ENCODE data around the gene HPD.

The HPD gene

DNA sequence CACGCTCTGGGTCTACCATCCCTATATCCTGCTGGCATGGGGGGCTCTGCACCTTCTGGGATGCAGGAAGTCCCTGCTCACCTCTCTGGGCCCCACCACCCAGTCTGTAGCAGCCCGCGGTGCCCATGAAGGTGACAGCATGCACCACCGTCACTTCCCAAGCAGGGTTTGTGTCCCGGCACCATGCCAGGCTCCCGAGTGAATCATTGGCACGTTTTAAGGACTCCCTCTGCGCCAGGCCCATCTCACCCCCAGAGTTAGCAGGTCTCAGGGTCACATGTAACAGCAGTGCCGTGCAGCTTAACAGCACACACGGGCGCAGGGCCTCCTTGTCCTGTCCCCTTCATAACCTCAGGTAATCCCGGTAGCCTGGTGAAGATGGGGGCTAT, 34.9 kb downstream of the HPD start:
- DNase-seq (no peak), ATAC-seq (ENCODE audit: insufficient read depth, low read depth) (no peak)
- H3K9me3 ChIP-seq (ENCODE audit: insufficient read depth, low read length, severe bottlenecking), result no peaks in the 10 kb centered on the region
- H4K20me1 ChIP-seq (ENCODE audit: insufficient read depth, low read length), result peaks cover 34% of the 10 kb centered on the region
- H3K4me1 ChIP-seq (ENCODE audit: insufficient read depth, low read length), result no peaks in the 10 kb centered on the region
- peaks cover 16% of the 10 kb centered on the region for H3K79me2 ChIP-seq (ENCODE audit: insufficient read depth, low read length)
- H3K27me3 ChIP-seq (ENCODE audit: insufficient read depth, low read length, poor library complexity), result no peaks in the 10 kb centered on the region
- no peak overlapping the region for H2AFZ ChIP-seq (ENCODE audit: low read depth, low read length)
- no peak overlapping the region for H3K27ac ChIP-seq (ENCODE audit: low read length)
- no peak overlapping the region for H3K4me2 ChIP-seq (ENCODE audit: insufficient read depth, low read length)
- no peak overlapping the region for H3K9ac ChIP-seq (ENCODE audit: low read depth, low read length)
- TF ChIP-seq EZH2 (IDR thresholded peaks at IDR 0.05; ENCODE audit: borderline replicate concordance, low read depth, low read length, severe bottlenecking), result no peak
- TF ChIP-seq, protein P1, sequence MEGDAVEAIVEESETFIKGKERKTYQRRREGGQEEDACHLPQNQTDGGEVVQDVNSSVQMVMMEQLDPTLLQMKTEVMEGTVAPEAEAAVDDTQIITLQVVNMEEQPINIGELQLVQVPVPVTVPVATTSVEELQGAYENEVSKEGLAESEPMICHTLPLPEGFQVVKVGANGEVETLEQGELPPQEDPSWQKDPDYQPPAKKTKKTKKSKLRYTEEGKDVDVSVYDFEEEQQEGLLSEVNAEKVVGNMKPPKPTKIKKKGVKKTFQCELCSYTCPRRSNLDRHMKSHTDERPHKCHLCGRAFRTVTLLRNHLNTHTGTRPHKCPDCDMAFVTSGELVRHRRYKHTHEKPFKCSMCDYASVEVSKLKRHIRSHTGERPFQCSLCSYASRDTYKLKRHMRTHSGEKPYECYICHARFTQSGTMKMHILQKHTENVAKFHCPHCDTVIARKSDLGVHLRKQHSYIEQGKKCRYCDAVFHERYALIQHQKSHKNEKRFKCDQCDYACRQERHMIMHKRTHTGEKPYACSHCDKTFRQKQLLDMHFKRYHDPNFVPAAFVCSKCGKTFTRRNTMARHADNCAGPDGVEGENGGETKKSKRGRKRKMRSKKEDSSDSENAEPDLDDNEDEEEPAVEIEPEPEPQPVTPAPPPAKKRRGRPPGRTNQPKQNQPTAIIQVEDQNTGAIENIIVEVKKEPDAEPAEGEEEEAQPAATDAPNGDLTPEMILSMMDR (IDR thresholded peaks at IDR 0.05; ENCODE audit: borderline replicate concordance, extremely low read depth, low read length, poor library complexity, severe bottlenecking), result no peak
- H3K36me3 ChIP-seq (ENCODE audit: insufficient read depth, low read length), result peaks cover 92% of the 10 kb centered on the region
- H3K4me3 ChIP-seq (ENCODE audit: low read depth in 1 of 2, low read length in 2 of 2), result no peak overlapping the region

DNA sequence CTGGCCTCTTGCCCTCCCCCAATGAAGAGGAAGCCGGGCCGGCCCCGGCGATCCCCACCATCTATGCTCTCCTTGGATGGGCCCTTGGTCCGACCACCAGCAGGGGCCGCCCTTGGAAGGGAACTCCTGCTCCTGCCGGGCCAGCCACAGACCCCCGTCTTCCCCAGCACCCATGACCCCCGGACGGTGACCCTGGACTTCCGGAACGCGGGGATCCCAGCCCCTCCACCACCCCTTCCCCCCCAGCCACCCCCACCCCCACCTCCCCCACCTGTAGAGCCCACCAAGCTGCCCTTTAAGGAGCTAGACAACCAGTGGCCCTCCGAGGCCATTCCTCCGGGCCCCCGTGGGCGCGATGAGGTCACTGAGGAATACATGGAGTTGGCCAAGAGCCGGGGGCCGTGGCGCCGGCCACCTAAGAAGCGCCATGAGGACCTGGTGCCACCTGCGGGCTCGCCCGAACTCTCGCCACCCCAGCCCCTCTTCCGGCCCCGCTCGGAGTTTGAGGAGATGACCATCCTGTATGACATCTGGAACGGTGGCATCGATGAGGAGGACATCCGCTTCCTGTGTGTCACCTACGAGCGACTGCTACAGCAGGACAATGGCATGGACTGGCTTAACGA, 35.4 kb downstream of the HPD start:
- H2AFZ ChIP-seq (ENCODE audit: low read depth, low read length), result no peak overlapping the region
- no peaks in the 10 kb centered on the region for H3K27me3 ChIP-seq (ENCODE audit: insufficient read depth, low read length, poor library complexity)
- TF ChIP-seq EZH2 (IDR thresholded peaks at IDR 0.05; ENCODE audit: borderline replicate concordance, low read depth, low read length, severe bottlenecking), result no peak
- TF ChIP-seq, protein P1 (IDR thresholded peaks at IDR 0.05; ENCODE audit: borderline replicate concordance, extremely low read depth, low read length, poor library complexity, severe bottlenecking), result peak; percentile 24
- no peak overlapping the region for H3K27ac ChIP-seq (ENCODE audit: low read length)
- ATAC-seq (ENCODE audit: insufficient read depth, low read depth), result no peak
- H3K9me3 ChIP-seq (ENCODE audit: insufficient read depth, low read length, severe bottlenecking), result no peaks in the 10 kb centered on the region
- no peak overlapping the region for H3K9ac ChIP-seq (ENCODE audit: low read depth, low read length)
- no peaks in the 10 kb centered on the region for H3K4me1 ChIP-seq (ENCODE audit: insufficient read depth, low read length)
- no peak overlapping the region for H3K4me3 ChIP-seq (ENCODE audit: low read depth in 1 of 2, low read length in 2 of 2)
- peaks cover 89% of the 10 kb centered on the region for H3K36me3 ChIP-seq (ENCODE audit: insufficient read depth, low read length)
- peaks cover 28% of the 10 kb centered on the region for H4K20me1 ChIP-seq (ENCODE audit: insufficient read depth, low read length)
- H3K4me2 ChIP-seq (ENCODE audit: insufficient read depth, low read length), result no peak overlapping the region
- H3K79me2 ChIP-seq (ENCODE audit: insufficient read depth, low read length), result peaks cover 14% of the 10 kb centered on the region
- no peak for DNase-seq

DNA sequence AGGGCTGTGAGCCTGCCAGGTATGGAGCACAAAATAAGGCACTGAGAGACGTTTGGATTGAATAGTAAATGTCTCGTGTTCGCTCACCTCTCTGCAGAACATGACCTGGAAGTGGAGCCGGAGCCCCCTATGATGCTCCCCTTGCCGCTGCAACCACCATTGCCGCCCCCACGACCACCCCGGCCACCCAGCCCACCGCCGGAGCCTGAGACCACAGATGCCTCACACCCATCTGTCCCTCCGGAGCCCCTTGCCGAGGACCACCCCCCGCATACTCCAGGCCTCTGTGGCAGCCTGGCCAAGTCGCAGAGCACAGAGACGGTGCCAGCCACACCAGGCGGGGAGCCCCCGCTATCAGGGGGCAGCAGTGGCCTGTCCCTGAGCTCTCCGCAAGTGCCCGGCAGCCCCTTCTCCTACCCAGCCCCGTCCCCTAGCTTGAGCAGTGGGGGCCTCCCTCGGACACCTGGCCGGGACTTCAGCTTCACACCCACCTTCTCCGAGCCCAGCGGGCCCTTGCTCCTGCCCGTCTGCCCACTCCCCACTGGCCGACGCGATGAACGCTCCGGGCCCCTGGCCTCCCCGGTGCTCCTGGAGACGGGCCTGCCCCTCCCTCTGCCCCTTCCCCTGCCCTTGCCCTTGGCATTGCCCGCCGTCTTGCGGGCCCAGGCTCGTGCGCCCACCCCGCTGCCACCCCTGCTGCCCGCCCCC, 36.1 kb downstream of the HPD start:
- ATAC-seq (ENCODE audit: insufficient read depth, low read depth) (no peak), DNase-seq (no peak)
- Histone ChIP-seq H3K4me2 (ENCODE audit: insufficient read depth, low read length) (no peak overlapping the region), H3K79me2 (ENCODE audit: insufficient read depth, low read length) (peaks cover 20% of the 10 kb centered on the region), H3K9ac (ENCODE audit: low read depth, low read length) (no peak overlapping the region), H3K4me1 (ENCODE audit: insufficient read depth, low read length) (no peaks in the 10 kb centered on the region), H3K27me3 (ENCODE audit: insufficient read depth, low read length, poor library complexity) (no peaks in the 10 kb centered on the region), H2AFZ (ENCODE audit: low read depth, low read length) (no peak overlapping the region), H3K9me3 (ENCODE audit: insufficient read depth, low read length, severe bottlenecking) (no peaks in the 10 kb centered on the region), H4K20me1 (ENCODE audit: insufficient read depth, low read length) (peaks cover 34% of the 10 kb centered on the region), H3K36me3 (ENCODE audit: insufficient read depth, low read length) (peaks cover 89% of the 10 kb centered on the region), H3K27ac (ENCODE audit: low read length) (no peak overlapping the region), H3K4me3 (ENCODE audit: low read depth in 1 of 2, low read length in 2 of 2) (no peak overlapping the region)
- no peak for TF ChIP-seq EZH2 (IDR thresholded peaks at IDR 0.05; ENCODE audit: borderline replicate concordance, low read depth, low read length, severe bottlenecking)
- TF ChIP-seq, protein P1 (IDR thresholded peaks at IDR 0.05; ENCODE audit: borderline replicate concordance, extremely low read depth, low read length, poor library complexity, severe bottlenecking), result no peak
